HTR-8/SVneo (cell line): ENCODE measurements around the gene PIK3C2G.
A peak's percentile ranks its signal among the peaks of the same experiment; 100 is the strongest.
"Not testable (repeated sequence)": the region's sequence is repeated elsewhere in the genome, so short reads cannot be mapped to it uniquely, and the experiment has no call there.

Experiments
- DNase-seq: peaks from one replicate; pipeline ENCODE4 v3.0.0; 2011; ENCODE audit warnings: low spot score, mixed read lengths; ENCODE audit not compliant: insufficient read length
- FAIRE-seq: peaks from 2 replicates; lab custom pipeline; 2011; peaks lifted over from hg19 to GRCh38; lab: Jason Lieb, UNC

The PIK3C2G gene, protein sequence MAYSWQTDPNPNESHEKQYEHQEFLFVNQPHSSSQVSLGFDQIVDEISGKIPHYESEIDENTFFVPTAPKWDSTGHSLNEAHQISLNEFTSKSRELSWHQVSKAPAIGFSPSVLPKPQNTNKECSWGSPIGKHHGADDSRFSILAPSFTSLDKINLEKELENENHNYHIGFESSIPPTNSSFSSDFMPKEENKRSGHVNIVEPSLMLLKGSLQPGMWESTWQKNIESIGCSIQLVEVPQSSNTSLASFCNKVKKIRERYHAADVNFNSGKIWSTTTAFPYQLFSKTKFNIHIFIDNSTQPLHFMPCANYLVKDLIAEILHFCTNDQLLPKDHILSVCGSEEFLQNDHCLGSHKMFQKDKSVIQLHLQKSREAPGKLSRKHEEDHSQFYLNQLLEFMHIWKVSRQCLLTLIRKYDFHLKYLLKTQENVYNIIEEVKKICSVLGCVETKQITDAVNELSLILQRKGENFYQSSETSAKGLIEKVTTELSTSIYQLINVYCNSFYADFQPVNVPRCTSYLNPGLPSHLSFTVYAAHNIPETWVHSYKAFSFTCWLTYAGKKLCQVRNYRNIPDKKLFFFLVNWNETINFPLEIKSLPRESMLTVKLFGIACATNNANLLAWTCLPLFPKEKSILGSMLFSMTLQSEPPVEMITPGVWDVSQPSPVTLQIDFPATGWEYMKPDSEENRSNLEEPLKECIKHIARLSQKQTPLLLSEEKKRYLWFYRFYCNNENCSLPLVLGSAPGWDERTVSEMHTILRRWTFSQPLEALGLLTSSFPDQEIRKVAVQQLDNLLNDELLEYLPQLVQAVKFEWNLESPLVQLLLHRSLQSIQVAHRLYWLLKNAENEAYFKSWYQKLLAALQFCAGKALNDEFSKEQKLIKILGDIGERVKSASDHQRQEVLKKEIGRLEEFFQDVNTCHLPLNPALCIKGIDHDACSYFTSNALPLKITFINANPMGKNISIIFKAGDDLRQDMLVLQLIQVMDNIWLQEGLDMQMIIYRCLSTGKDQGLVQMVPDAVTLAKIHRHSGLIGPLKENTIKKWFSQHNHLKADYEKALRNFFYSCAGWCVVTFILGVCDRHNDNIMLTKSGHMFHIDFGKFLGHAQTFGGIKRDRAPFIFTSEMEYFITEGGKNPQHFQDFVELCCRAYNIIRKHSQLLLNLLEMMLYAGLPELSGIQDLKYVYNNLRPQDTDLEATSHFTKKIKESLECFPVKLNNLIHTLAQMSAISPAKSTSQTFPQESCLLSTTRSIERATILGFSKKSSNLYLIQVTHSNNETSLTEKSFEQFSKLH (N-terminal part only)

DNA sequence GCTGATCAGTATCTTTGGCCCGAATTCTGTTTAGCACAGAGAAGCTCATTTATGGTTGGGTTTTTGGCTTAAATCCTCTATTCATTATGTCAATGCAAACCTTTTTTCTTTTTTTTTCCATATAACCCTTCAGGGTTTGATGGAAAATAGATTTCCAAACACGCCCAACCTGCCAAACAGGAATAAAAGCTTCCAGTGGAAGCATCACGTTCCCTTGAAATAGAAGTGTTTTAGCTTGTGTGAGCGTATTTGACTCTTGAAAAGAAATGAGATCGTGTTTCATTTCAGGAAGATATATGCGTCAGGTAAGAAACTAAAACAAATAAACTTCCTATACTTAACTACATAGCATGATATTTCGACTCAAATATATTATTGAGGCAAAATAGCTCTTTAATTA is at the start of gene PIK3C2G:
Gene PIK3C2G (plus strand): TSS at position 246 of the 400 bp plus-strand sequence. CDS start 20,564 bp downstream, outside the sequence.
- FAIRE-seq = no peak
- no peak for DNase-seq

DNA sequence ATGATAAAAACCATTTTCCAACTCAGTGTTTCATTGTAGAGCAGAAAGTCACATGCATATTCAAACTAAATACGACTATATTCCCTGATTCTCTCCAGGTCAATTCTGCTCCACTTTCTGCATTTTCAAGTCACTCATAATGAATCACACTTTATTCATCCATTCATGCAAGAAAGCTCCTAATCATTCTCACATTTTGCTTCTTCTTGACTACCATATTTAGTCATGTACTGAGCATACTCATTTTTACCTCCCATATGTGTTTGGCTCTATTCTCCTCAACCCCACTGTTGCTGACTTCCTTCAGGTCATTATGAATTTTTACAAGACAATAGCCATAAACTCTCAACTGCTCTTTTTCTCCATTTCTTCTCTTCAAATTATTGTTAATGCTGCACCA is 43.4 kb upstream of the PIK3C2G start:
- no peak for DNase-seq

DNA sequence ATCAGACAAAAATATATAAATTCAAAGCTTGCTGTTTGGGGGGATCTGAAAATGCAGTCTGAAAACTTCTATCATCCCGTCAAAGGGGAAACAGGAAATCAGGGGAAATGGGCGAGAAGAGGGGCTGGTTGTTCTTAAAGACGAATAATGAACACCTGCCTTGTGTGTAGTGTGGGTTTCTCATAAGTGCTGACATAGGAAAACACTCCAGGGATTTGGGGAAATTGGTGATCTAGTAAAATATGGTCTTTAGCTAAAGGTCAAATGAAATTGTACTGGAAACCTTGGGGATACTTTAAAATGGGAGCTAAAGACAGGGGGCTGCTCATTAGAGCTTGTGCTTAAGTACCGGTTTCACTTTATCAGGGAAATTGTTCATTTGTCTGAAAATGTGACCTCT is 39.6 kb upstream of the PIK3C2G start:
- FAIRE-seq (no peak), DNase-seq (no peak)

More for the DNA sequence above, 43.4 kb upstream of the PIK3C2G start:
- no peak for FAIRE-seq

DNA sequence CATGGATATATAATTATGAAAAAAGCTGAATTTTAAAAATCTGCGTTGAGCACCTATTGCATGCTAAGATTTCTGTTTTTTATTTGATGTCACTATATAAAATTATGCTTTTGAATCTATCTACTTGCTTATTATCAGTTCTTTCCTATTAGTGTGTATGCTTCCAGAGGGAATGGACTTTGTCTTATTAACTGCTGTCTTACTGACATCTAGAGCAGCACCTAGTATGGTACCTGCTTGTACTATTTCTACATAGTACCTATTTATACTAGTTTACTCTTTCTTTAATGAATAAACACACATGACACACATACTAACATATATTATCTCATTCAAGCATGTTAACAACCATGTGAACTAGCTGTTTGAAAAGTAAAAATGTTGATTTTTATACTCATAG is 38.6 kb upstream of the PIK3C2G start:
- DNase-seq (no peak), FAIRE-seq (no peak)

DNA sequence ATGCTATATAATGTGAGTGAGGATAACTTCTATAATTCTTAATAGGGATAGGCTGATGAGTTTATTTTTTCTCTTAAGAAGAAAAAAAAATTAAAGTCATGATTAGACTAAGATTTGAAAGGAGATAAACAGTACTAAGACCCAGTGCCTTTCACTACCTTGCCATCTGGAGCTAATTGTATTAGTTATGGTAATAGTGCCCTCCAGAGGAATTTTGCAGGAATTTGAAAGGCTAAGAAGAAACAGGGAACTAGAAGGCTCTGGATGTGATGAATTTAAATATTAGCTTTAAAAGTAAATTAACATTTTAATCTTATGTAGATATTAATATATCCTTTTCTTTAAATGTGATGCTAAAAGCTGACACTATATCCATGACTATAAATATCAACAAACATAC is 36.6 kb upstream of the PIK3C2G start:
- FAIRE-seq = no peak
- peak; percentile 6 for DNase-seq

DNA sequence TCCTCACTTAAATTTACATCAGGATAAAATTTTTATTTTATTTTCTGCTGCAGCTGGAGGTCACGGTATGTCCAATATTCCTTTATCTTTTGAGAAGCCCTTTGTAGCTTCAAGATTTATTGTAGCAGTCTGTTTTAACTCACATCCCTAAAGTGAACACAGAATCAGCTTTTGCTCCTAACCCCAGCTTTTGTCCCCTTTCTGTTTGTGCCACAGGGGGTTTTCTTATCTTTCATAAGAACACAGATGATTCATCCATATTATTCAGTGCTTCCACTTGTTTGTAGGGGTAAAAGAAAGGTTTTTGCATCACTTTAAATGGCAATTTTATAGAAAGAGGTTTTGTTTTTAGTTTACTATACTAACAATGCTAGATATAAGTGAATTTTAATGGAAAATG is 21.8 kb upstream of the PIK3C2G start:
- FAIRE-seq = no peak

DNA sequence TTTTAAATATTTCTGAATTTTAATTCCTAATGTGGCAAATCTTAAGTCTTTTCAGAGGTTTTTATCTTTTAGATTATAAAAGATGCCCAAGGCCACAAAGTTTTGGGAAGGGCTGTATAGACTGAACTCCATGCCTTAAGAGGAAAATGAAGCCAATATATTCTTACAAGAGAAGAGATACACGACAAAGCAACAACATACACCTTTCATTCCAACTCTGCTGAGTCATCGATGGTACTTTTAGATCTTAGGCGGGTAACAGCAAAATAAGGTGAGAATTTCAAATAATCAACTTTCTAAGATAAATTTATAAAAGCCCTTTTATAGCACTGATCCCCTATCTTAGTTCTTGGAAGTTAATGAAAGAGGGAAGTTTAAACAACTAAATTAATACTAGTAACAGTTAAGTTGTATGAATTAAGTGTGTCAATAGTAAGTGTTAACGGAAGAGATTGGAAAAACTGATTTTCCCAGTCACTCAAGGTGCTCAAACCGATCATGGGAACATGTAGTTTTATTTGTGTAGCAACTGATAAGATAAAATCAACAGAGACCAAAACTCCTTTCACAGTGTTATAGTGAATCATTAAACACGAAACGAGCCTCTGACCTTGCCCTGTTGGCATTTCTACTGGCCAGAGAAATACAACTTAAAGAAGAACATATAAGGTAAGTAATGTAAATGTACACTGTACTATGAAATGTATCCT is 18.8 kb upstream of the PIK3C2G start:
- DNase-seq = no peak
- no peak for FAIRE-seq

More for the DNA sequence above, 21.8 kb upstream of the PIK3C2G start:
- no peak for DNase-seq

DNA sequence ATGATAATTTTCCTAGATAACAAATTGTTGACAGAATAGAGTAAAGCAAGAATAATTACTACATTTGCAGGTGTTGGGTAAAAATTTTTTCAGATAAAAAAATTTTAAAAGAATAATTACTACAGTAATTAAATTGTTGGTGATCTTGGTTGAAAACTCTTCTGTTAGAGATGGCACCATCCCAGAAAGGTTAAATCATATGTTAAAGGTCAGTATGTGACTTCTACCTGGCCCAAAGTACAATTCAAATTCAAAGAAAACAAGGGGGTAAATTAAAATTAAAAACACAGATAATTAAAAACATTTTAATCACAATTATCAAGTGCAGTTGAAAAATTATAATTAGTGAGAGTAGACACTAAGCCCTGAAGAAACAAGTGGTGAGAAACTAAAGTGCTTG is 18.1 kb upstream of the PIK3C2G start:
- FAIRE-seq = no peak
- no peak for DNase-seq

DNA sequence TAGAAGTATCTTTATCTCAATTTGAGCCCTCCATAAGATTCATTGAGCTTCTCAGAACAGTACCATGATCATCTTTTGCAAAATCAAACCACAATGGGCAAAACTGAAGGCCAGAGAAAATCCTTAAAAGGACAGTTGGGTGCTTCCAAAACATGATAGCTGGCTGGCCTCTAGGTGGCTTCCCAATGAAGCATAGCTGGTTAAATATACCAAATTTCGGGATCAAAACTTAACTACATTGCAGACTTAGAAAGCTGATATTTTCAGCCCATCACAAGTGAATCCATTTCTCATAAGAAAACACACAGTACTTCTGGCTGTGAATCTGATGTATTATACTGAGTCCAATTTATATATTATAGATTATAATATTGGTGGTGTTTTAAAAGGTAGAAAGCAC is 15.3 kb upstream of the PIK3C2G start:
- DNase-seq = no peak
- FAIRE-seq = no peak

DNA sequence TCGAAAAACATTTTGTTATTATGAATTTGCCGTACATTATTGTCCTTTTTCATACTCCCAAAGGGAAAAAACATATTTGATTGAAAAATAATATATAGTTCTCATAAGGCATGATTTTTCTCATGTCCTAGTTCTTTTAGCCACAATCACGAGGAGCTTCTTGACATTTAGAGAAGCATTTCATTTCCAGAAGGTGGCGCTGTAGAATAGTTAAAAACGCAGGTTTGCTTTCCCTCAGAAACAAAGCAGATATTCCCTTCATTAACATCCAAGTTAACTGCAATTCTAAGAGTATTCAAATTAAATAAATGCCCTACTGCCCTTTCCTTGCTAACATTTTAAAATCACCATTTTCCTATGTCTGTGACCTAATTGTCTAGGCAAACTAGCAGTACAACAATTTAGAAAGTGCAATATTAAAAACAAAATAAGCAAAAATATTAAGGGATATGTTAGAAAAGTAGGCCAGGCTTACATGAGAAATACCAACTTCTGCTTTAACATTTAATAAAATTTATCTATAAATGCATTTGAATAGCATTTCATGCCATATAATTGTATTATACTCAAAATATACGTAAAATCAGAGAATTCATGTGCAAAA is 10.9 kb upstream of the PIK3C2G start:
- FAIRE-seq (no peak), DNase-seq (peak; percentile 10)

DNA sequence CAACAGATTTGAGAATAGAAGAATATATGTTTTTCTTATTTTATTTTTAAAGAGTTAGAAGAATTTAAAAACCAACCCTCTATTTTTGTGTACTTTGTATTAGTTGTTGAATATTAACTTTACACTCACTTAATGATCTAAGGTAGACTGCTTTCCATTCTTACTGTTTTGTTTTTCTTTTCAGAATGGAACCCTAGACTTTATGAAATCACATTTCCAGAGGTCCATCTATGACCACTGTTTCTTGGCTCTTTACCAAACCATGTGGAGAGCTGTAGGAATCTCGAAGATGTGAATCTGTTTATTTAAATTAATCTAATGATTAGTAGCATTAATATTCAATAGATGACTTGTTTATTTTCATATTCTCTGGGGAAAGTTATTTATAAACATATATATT is 7.2 kb upstream of the PIK3C2G start:
- DNase-seq (no peak), FAIRE-seq (no peak)

DNA sequence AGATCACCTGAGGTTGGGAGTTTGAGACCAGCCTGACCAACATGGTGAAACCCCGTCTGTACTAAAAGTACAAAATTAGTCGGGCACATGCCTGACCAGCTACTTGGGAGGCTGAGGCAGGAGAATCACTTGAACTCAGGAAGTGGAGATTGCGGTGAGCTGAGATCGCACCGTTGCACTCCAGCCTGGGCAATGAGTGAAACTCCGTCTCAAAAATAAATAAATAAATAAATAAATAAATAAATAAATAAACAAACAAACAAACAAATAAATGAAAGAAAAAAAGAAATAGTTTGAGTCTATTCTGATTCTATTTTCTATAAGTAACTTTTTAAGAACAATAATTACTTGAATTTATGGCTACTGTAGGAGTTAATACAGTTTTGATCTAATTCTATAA is 6.3 kb upstream of the PIK3C2G start:
- DNase-seq, FAIRE-seq: not testable (repeated sequence)

DNA sequence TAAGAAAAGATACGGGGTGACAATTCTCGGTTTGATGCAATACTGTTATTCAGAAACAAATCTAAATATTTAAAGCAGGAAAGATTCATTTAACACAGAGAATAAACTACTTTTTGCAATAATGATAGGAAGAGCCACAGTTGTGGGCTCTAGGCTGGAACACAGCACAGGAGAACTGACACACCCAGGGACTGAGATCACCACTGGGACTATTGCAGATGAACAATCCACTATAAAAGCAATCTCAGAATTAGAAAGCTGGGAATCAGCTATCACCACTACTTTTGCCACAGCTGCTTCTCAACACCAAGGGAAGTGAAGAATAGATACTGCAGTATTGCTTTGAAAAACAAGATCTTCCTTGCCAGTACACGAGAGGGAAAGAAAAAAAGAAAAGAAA is 4.1 kb upstream of the PIK3C2G start:
- no peak for DNase-seq
- no peak for FAIRE-seq

DNA sequence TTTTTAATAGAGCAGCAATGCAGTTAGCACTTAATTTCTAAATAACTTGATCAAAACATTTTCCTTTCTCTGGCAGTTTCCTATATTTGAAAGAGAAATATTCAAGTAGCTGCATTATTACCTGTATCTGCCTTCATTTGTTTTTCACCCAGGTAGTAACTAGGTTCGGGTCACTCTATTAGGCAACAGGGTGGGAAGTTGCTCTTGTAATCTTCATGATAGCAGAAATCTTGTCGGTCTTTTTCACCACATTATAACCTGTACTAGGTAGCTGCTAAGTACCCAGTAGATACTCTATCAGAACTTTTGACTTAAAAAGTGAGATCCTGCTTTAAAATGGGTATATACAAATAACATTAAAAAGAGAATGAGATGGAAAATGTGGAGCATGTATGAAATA is 2.4 kb upstream of the PIK3C2G start:
- FAIRE-seq (no peak), DNase-seq (no peak)

DNA sequence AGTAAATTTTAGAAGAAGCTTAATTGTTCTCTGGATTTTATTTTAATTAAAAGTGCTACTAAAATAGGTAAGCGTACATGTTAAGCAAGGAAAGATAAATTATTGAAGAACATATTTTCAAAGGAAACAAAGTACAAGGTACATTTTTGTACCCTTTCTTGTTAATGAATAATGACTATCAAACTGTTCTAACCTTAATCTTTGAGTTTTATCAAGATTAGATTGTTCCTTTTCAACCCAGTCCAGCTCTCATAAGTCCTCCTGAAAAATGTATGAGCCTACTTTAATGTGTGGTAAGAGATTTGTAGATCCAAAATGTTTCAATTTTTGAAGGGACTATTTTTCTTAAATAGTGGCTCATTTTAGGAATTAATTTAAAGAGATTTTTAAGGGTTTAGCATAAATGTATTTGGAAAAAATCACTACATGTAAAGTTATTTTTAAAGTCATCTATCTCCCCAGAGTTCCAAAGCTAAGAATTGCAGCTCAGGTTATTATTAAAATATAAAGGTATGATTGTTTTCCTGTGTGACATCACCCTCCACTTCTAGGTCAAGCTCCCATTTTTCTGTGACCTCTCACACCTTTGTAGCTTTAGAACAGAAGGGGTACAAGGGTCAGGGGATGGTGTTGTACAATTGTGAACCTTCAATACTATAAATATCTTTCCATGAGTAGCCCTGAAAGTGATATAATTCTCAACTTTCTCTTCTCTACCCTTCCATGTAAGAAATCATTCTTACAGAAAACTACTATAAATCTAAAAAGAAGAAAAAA is 1.2 kb upstream of the PIK3C2G start:
- no peak for FAIRE-seq
- no peak for DNase-seq

DNA sequence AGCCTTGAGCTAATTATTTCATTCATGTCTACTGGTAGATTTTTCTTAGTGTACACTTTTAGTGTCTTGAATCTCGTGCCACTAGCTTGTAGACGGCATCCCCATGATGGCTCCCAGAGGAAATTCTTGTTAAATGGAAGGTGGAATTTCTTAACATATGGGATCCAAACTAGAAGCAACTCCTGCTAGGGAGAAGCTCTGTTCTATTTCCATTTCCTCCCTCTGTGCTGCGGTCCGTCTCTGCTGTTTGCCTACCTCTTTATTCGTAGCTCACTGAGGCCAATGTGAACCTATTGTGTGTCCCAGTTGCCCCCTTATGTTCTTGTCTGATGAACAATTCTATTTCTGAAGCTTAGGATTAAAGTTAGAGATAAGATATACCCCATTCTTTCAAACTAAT is 588 bp downstream of the PIK3C2G start:
- FAIRE-seq = no peak
- no peak for DNase-seq

DNA sequence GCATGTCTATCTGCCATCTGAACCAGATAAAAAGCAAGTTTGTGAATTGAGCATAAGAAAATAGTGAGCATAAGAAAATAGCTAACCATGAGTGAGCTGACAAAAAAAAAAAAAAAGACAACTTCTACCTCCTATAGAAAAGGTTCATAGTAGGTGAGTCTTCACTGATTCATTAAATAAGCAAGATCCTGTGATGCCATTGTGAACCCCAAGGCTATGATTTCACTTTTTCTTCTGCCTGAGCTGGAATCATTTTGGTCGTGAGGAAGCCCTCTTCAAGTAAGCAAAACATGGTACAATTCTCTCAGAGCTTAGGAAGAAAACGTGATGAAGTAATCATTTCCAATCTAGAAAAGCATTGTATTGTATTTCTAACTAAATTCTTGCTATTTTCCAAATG is 1.2 kb downstream of the PIK3C2G start:
- FAIRE-seq = no peak
- DNase-seq = no peak

DNA sequence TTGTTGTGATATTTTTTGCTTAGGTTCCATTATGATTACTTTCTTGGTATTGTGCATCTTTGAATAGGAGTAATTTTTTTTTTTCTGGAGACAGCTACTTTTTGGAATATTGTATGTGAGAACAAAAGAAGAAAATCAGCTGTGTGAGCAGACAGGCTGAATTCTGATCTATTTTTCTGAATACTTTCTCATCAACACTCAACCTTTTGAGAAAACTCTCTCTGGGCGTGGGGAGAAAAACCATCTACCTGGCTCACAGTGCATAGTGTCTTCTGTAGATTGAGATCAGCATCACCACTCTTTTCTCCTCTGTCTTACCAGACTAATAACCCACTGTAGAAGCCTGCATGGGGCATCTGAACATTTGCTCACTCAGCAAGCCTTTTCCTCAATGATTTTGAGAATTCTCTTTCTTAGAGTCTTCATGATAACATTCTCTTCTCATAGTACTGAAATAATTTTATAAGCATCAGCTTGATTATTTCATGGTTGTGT is 3.3 kb downstream of the PIK3C2G start:
- DNase-seq = no peak
- FAIRE-seq = no peak
